HG03060 (cell line): ENCODE results near the gene KIF19.
"Not testable (repeated sequence)": the region's sequence is repeated elsewhere in the genome, so short reads cannot be mapped to it uniquely, and the experiment has no call there.

Experiments
- ATAC-seq: cut with Tn5 transposase; IDR thresholded peaks from one replicate; pipeline ENCODE4 v1.9.1; 2021; ENCODE audit warnings: low read depth, moderate number of reproducible peaks; ENCODE audit not compliant: unreplicated experiment

The KIF19 gene

GRCh38 chr17:74325743-74326379, at the start of gene KIF19:
TSS of gene KIF19 (plus strand) at chr17:74326226. CDS start at chr17:74326350, 124 bp downstream.
- ATAC-seq, result no peak

GRCh38 chr17:74276541-74277009, 49.5 kb upstream of the KIF19 start:
- no peak for ATAC-seq

- ATAC-seq, result no peak
Observed at GRCh38 chr17:74277935-74278334, 48.1 kb upstream of the KIF19 start.

- ATAC-seq, result not testable (repeated sequence)
Observed at GRCh38 chr17:74279617-74280016, 46.4 kb upstream of the KIF19 start.

GRCh38 chr17:74280093-74280513, 45.9 kb upstream of the KIF19 start:
- ATAC-seq, result no peak

GRCh38 chr17:74281799-74282198, 44.2 kb upstream of the KIF19 start:
- no peak for ATAC-seq

GRCh38 chr17:74282274-74282586, 43.8 kb upstream of the KIF19 start:
- not testable (repeated sequence) for ATAC-seq

- no peak for ATAC-seq
Observed at GRCh38 chr17:74282587-74283370, 43.2 kb upstream of the KIF19 start.

- no peak for ATAC-seq
Observed at GRCh38 chr17:74283371-74283673, 42.7 kb upstream of the KIF19 start.

GRCh38 chr17:74287031-74287602, 38.9 kb upstream of the KIF19 start:
- no peak for ATAC-seq

GRCh38 chr17:74288785-74289184, 37.2 kb upstream of the KIF19 start:
- ATAC-seq, result no peak

GRCh38 chr17:74289688-74290087, 36.3 kb upstream of the KIF19 start:
- ATAC-seq, result no peak

- no peak for ATAC-seq
Observed at GRCh38 chr17:74290340-74290739, 35.7 kb upstream of the KIF19 start.

GRCh38 chr17:74292495-74292894, 33.5 kb upstream of the KIF19 start:
- ATAC-seq, result no peak

- no peak for ATAC-seq
Observed at GRCh38 chr17:74295625-74296547, 30.1 kb upstream of the KIF19 start.

GRCh38 chr17:74296548-74296936, 29.5 kb upstream of the KIF19 start:
- ATAC-seq, result no peak

GRCh38 chr17:74297941-74298340, 28.1 kb upstream of the KIF19 start:
- no peak for ATAC-seq

- no peak for ATAC-seq
Observed at GRCh38 chr17:74298778-74299177, 27.2 kb upstream of the KIF19 start.

GRCh38 chr17:74299226-74300009, 26.6 kb upstream of the KIF19 start:
- ATAC-seq, result no peak

- no peak for ATAC-seq
Observed at GRCh38 chr17:74303305-74303704, 22.7 kb upstream of the KIF19 start.
